ENCODE results near the gene CHST13.

GRCh38 chr3:126580746-126581145, 56.8 kb downstream of the CHST13 start:
- TF ChIP-seq CTCF (IDR thresholded peaks at IDR 0.05) (no peak), POLR2A (IDR thresholded peaks at IDR 0.05) (no peak)

Data from Peyer's patch (tissue), 4 donors.